Activated CD8-positive, alpha-beta memory T cell treated with anti-CD3 and anti-CD28 coated beads for 36 hours (primary cell): Measurements from ENCODE around the gene PLSCR4. TPM values are rescaled to one million over a fixed set of nuclear protein-coding genes. Genes with fewer than 3 reads are reported as not detected.
"Not testable (repeated sequence)": the region's sequence is repeated elsewhere in the genome, so short reads cannot be mapped to it uniquely, and the experiment has no call there.

Experiments used
- CTCF ChIA-PET: fragments of 350-600 bp; sonication (Branson Sonifier 250); formaldehyde crosslinking; loops from one replicate; lab custom pipeline; 2021; ENCODE audit warnings: antibody characterized with exemption; lab: Charles Lee
- POLR2A ChIA-PET: fragments of 350-600 bp; sonication (Branson Sonifier 250); formaldehyde crosslinking; loops from one replicate; lab custom pipeline; 2021; ENCODE audit warnings: antibody characterized with exemption; lab: Charles Lee
- total RNA-seq, 2 experiments: library from RNA; stranded (reverse); gene quantifications; one replicate each; pipeline ENCODE4 v1.2.3, GENCODE V29; 2021

The PLSCR4 gene, protein sequence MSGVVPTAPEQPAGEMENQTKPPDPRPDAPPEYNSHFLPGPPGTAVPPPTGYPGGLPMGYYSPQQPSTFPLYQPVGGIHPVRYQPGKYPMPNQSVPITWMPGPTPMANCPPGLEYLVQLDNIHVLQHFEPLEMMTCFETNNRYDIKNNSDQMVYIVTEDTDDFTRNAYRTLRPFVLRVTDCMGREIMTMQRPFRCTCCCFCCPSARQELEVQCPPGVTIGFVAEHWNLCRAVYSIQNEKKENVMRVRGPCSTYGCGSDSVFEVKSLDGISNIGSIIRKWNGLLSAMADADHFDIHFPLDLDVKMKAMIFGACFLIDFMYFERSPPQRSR
- total RNA-seq = not detected

DNA sequence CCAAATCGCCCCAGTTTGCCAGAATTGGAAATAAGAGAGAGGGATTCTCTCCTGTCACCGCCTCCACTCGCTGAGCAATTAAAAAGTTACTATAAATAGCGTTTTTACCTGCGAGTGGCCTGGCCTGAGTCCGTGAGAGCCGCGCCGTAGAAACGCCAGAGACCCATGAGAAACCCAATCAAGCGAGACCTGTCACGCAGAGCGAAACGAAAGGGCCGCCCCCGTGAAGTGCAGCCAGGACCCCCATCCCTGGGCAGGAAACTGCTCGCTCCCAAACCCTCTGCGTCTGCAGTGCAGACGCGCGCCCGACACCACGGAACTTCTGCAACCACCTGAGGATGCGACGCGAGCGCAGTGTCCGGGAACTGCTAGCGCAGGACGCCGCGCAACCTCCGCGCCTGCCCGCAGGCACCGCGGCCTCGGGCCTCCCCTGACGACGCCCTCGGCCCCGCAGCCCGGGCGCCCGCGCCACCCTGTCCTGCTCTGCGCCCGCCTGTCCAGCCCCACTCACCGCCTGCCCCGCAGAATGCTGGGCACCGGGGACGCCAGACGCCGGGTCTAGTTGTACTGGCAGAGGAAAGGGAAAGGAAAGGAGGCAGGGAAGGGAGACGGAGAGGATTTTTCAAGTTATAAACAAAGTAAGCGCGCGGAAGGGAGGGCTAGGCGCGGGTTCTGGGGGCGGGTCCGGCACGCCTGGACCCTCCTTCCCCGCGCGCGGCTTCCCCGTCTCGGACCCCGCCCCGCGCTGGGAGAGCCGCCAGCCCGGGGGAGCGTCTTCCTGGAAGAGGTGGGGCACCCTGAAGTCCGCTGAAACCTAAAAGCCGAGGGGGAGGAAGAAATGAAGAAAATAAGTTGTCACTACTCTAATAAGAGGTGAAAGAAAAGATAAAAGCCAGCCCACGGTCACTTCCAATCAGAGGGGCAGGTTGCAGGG lies at the start of gene PLSCR4:
TSS of gene PLSCR4 (minus strand) at position 657 of the 934 bp plus-strand sequence. CDS start 29,034 bp downstream, outside the sequence.
- POLR2A ChIA-PET = no interaction called here
- CTCF ChIA-PET = no interaction called here

DNA sequence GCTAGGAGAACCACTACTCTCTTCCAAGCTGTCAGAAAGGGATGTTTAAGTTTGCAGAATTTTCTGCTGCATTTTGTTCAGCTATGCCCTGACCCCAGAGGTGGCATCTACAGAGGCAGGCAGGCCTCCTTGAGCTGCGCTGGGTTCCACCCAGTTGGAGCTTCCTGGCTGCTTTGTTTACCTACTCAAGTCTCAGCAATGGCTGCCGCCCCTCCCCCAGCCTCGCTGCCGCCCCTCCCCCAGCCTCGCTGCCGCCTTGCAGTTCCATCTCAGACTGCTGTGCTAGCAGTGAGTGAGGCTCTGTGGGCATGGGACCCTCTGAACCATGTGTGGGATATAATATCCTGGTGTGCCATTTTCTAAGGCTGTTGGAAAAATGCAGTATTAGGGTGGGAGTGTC lies 42.5 kb upstream of the PLSCR4 start:
- CTCF ChIA-PET, POLR2A ChIA-PET: not testable (repeated sequence)

DNA sequence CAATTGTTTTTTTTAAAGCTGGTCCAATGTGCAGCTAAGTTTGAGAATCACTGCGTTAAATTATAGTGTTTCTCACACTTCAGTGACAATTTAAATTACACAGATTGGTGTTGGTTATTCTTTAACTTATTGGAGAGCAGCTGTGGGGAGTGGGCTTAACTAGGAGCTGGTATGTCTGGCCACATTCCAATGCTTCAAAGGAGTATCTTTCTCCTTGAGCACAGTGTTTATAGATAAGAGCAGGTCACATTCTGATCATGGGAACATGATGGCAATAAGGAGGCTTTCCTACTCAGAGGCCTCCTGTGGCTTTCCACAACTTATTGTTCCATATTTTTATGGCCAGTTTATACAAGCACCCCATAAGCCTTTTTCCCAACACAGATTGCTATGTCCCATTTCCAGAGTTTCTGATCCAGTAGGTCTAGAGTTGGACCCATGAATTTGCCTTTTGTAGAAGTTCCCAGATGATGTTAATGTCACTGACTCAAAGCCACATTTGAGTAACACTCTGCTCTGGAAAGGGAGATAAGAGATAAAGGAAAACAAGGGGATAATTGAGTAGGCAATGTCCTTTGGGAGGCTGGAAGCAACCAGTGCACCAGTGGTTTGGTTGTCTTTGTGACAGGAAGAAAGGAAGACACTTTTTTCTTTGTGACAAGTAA lies 33.0 kb upstream of the PLSCR4 start:
- ChIA-PET POLR2A (no interaction called here), CTCF (no interaction called here)

DNA sequence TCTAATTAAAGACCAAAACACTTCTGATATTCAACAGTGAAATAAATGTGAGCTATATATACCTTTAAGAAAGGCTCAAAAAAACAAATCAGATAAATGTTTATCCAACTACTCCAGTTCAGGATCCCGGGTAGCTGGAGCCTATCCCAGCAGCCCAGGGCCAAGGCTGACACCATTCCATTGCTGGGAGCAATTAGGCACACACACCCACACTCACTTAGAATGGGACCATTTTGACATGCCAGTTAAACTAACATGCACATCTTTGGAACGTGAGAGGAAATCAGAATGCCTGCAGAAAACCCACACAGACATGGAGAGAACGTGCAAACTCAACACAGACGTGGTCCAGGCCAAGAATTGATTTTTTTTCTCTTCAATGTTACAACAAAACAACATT lies 30.0 kb upstream of the PLSCR4 start:
- CTCF ChIA-PET = no interaction called here
- POLR2A ChIA-PET = no interaction called here

DNA sequence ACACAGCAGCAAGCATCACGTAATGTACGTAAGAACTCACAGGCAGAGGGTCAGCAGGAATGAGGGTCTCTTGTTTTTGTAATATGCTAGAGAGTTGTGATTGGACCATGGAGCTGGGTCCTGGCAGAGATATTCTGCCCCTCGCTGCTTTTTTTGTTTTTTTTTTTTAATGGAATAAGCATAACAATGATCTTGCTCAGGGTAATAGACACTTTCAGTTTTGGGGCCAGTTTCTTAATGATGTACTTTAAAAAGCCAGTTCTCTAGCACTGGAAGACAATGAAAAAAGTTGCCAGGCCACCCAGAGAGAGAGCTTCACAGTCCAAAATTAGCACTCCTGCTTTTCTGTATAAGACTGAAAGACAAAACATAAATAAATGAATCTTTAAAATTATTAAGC lies 29.0 kb upstream of the PLSCR4 start:
- CTCF ChIA-PET = no interaction called here

DNA sequence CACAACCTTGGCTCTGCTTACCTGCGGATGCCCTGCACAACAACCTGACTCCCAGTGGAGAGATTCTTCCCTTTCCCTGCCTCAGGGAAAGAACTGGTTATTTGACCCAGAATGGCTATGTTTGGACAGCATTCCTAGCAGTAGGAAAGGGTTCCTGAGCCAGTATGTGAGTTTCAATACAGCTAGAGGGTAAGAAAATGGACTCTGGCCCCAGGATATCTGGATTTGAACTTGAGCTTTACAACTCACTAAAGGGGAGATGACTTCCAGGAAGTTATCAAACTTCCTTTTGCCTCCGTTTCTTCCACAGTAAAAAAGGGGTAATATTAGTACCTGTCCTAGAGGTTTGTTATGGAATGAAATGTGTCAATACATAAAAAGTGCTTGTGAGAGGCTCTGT lies 28.1 kb upstream of the PLSCR4 start:
- CTCF ChIA-PET = no interaction called here
- POLR2A ChIA-PET = no interaction called here

More for the DNA sequence above, 29.0 kb upstream of the PLSCR4 start:
- POLR2A ChIA-PET = no interaction called here

DNA sequence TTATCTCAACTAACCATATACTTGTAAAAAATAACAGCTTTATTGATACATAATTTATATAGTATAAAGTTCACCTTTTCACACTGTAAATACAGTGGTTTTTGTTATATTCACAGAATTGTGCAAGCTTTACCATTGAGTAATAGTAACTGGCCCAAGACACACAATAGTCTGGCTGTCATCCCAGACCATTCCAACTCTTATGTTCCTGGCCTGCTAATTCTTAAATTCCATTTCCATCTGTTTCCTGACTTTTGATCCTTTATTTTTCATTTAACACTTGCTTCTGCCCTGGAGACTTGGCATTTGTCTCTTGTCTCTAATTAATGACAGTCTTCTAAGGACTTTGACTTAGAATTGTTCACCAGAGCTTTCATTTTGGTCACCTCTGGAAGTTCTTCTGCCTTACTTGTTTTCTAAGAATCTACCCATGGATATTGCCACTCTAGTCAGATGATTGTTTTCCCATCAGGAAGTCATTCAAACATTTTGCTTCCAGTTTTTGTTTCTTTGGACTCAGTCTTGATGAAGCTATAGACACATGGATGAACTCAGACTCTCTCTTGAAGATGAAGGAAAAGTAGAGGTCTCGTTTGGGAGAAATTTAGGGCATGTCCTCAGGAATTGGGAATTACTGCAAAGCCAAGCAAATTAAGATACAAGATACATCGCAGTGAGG lies 27.2 kb upstream of the PLSCR4 start:
- POLR2A ChIA-PET = no interaction called here
- CTCF ChIA-PET = no interaction called here

DNA sequence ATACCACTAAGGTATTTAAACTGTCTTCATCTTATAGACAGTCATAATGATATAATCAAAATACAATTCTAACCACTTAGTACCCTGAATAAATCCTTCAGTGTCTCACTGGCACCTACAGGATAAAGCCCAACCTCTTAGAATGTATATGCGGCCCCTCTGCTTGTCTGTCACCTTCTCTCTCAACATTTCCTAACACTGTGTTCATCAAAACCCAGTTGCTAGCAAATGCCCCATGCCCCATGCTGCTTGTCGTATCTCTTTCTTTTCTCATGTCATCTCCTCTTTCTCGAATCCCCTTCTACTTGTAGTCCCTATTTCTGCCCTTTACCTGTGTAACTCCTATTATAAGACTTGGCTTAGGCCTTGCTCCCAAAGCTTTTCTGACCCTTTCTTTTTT lies 24.6 kb upstream of the PLSCR4 start:
- ChIA-PET CTCF (no interaction called here), POLR2A (no interaction called here)

DNA sequence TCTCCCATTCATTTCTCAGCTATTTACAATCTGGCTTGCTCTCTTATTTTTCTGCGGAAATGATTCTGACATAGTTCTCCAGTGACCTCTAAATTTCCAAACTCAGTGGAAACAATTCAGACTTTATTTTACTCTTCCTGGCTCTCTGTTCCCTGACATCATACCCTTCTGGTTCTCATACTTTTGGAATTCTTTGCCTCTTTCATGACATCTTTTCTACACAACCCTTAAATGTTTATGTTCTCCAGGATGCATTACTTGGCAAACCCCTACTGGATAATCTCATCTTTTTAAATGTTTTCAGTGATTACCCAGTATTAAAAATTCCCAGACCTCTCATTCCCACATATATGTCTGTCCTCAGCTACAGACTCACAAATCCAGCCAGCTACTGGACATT lies 23.9 kb upstream of the PLSCR4 start:
- ChIA-PET CTCF (no interaction called here), POLR2A (no interaction called here)

DNA sequence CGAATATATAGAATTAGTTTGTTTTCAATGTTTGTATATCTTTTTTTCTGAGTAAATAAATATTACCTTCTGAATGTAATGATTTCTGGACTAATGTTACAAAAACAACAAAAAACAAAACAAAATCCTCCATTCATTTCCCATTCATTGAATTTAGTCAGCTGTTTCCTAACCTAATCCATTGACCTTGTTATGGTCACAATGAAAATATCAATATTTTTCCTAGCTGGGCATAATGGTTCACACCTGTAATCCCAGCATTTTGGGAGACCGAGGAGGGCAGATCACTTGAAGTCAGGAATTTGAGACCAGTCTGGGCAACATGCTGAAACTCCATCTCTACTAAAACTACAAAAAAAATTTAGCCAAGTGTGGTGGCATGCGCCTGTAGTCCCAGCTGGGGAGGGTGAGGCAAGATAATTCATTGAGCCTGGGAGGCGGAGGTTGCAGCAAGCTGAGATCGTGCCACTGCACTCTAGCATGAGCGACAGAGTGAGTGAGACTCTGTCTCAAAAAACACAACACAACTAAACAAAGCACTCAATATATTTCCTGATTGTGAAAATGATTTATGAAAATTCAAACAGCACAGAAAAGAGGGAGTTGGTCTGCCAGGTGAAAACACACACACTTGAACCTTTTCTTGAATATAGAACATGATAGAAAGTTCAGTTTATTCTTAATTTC lies 23.0 kb upstream of the PLSCR4 start:
- POLR2A ChIA-PET = no interaction called here
- CTCF ChIA-PET = no interaction called here

DNA sequence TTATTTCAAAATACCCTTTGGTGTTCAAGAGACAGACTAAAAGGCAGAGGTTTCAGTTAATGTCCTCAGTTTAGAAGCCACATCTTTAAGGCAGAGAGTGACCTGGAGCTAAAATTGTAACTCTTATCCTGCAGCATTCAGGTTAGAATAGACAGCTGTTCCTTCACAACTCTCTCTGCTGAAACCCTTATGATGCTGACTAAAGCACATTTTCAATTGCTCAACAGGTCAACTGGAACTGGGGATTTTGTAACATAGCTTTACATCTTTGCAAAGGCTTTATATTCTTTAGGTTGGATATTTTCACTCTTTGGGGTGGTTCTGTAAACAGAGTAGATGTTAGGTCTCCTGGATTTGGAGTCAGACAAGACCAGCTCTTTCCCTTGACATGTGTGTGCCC lies 20.3 kb upstream of the PLSCR4 start:
- POLR2A ChIA-PET = no interaction called here
- CTCF ChIA-PET = no interaction called here

DNA sequence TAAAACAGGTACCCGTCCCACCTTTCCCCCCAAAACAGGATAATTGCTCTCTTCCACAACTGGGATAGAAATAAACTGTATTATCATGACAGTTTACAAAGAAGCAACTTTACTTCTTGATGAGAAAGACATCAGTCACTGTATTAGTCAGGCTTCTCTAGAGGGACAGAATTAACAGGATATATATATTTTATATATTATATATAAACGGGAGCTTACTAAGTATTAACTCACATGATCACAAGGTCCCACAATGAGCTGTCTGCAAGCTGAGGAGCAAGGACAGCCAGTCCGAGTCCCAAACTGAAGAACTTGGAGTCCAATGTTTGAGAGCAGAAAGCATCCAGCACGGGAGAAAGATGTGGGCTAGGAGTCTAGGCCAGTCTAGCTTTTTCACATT lies 18.4 kb upstream of the PLSCR4 start:
- ChIA-PET POLR2A (no interaction called here), CTCF (no interaction called here)

DNA sequence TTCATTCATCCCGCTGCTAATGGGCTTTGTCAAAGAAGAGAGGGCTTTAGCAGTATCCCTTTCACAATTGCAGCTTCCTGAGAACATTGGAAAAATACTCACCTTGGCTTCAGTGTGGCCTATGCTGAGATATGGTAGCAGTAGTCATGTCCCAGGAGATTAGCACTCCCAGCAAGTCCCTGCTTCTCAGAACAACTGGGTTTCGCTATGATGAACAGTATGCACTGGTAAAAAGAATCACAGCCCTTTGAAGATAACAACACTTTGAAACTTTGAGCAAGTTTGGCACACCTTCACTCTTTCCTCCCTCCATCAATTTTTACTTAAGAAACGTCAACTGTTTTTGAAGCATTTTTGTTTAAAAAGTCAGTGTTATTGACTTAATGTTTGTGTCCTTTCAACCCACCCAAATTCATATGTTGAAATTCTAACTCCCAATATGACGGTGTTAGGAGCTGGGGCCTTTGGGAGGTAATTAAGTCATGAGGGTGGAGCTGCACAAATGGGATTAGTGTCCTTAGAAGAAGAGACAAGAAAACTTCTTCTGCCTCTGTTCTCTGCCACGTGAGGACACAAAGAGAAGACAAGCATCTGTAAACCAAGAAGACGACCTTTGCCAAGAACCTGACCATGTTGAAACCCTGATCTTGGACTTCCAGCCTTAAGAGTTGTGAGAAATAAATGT lies 17.8 kb upstream of the PLSCR4 start:
- POLR2A ChIA-PET = no interaction called here
- CTCF ChIA-PET = no interaction called here

DNA sequence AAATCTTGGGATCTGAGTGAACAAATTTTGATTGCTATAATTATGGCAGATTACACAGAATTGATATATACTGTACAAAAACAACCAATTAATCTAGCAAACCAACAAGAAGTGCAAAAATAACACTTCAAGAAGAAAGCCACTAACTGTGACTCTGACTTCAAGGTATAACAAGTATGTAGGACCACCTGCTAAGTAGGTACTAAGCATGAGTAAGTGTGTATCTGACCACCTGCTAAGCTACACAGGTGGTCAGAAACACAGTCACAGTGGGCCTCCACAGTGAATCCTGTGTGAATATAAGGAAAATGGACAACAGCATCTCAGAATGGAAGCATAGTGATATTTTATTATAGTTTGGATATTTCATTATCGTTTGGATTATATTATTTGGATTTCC lies 14.8 kb upstream of the PLSCR4 start:
- ChIA-PET POLR2A (no interaction called here), CTCF (no interaction called here)

DNA sequence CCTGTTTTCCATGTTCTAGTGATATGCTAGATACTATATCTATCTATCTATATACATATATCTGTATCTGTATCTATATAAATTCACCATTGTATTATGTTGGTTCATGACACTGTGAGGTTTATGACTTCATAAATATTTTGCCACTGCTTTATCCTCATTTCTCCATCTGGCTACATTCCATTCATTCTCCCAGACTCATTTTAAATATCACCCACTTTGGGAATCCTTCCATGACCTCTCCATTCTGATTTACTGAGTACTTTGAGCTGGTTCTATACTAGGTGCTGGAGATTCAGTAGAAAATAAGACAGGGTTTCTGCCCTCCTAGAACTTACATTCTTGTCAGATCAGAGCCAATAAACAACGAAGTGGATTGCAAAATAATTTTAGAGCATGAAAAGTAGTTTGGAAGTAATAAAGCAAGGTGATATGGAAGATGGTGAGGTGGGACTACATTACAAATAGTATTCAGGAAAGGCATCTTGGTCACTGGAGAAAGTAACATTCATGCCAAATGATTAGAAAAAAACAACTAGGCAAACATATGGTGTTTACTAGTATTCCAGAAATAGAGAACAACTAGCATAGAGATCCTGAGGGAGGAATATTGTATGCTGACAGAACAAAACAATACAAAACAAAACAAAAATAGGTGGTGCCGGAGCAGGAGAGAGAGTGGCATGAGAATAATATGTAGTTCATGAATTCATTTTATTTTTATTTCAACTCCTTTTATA lies 11.6 kb upstream of the PLSCR4 start:
- ChIA-PET POLR2A (no interaction called here), CTCF (no interaction called here)

DNA sequence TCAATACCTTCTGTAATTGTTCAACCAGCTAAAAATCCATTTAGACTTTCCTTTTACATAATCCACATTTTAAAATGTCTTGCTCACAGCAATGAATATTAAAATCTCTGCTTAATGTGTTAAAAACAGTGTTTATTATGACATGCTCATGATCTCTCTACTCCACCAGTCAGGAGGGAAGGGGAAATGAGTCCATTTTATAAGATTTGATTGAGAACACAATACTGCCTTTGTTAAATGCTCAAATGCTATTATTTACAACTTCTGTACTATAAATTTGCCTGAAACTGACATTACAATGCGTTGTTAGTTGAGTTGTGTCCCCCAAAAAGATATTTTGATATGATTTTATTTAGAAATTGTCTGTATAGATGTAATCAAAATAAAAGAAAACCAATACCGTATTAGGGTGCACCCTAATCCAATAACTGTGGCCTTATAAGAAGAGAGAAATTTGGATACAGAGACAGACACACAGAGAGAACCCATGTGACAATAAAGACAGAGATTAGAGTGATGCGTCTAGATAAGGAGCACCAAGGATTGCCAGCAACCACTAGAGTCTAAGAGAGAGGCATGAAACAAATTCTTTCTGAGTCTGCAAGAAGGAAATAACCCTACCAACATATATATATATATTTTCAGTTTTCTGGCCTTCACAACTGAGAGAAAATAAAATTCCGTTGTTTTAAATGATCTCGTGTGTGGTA lies 9.1 kb upstream of the PLSCR4 start:
- ChIA-PET POLR2A (no interaction called here), CTCF (no interaction called here)

DNA sequence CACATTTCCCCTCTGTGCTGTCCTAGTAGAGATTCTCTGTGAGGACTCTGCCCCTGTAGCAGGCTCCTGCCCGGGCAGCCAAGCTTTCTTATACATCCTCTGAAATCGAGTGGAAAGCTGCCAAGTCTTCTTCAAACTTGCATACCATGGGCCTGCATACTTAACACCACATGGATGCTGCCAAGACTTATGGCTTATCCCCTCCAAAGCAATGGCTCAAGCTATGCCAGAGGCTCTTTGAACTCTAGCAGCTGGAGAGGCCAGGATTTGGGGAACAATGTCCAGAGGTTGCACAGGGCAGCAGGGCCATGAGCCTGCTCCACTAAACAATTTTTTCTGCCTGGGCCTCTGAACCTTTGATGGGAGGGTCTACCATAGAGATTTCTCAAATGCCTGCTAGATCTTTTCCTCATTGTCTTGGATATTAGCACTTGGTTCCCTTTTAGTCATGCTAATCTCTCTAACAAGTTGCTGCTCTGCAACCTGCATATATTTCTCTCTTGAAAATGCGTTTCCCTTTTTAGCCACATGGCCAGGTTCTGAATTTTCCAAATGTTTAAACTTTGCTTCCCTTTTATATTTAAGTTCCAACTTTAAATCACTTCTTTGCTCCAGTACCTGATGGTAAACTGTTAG lies 6.1 kb upstream of the PLSCR4 start:
- POLR2A ChIA-PET = no interaction called here
- CTCF ChIA-PET = no interaction called here
